A549 (cell line): ENCODE measurements around the gene PSMD13. TPM values are rescaled to one million over a fixed set of nuclear protein-coding genes. Genes with fewer than 3 reads are reported as not detected.

Experiments used
- ATAC-seq, 2 experiments: fragments of 200-7000 bp in 1 of 2; fragments of >200 bp in 1 of 2; cut with Nextera tagmentation in 1 of 2; cut with Tn5 transposase in 1 of 2; 3 replicates each; pipeline versions ENCODE4 v1.8.0 to v1.9.1; 2018 to 2020; ENCODE audit warnings: mild to moderate bottlenecking in 1 of 2, moderate library complexity in 1 of 2
- CTCF ChIA-PET: fragments of 300-600 bp; sonication (Branson Sonifier 250); formaldehyde crosslinking; extraction: SDS; loops from one replicate; lab custom pipeline; 2021; ENCODE audit warnings: antibody characterized with exemption, inconsistent platforms; lab: Yijun Ruan, JAX
- POLR2A ChIA-PET: fragments of 350-600 bp; formaldehyde crosslinking; extraction: SDS; loops from one replicate; lab custom pipeline; 2021; ENCODE audit warnings: antibody characterized with exemption, inconsistent platforms; lab: Yijun Ruan, JAX
- DNase-seq, 2 experiments: peaks; one replicate each; pipeline versions ENCODE4 v3.0.0 to v3.0.0-alpha.2; 2011 to 2016; ENCODE audit warnings: low read depth in 1 of 2, low spot score in 1 of 2
- FAIRE-seq: peaks from 2 replicates; lab custom pipeline; 2011; peaks lifted over from hg19 to GRCh38; lab: Jason Lieb, UNC
- H3K27ac ChIP-seq, 2 experiments: fragments of >200 bp; sonication (Bioruptor Twin); formaldehyde crosslinking; 3 replicates each; pipeline ENCODE4 v1.5.1; 2016 to 2017
- H3K4me1 ChIP-seq: fragments of >200 bp; sonication (Bioruptor Twin); formaldehyde crosslinking; 3 replicates; pipeline ENCODE4 v1.6.1; 2016
- H3K4me2 ChIP-seq: fragments of >200 bp; sonication (Bioruptor Twin); formaldehyde crosslinking; 3 replicates; pipeline ENCODE4 v1.6.1; 2016
- H3K4me3 ChIP-seq: fragments of >200 bp; sonication (Bioruptor Twin); formaldehyde crosslinking; 3 replicates; pipeline ENCODE4 v1.5.1; 2016
- H3K9me3 ChIP-seq: fragments of >200 bp; sonication (Bioruptor Twin); formaldehyde crosslinking; 3 replicates; pipeline ENCODE4 v1.6.1; 2016
- CEBPB ChIP-seq, 2 experiments: fragments of >200 bp in 1 of 2; sonication (Bioruptor Twin) in 1 of 2; formaldehyde crosslinking in 1 of 2; IDR thresholded peaks; 2 replicates each; pipeline ENCODE4 v1.6.1; 2012 to 2016
- EHF ChIP-seq: fragments of 250-450 bp; sonication (Bioruptor Pico); IDR thresholded peaks from 2 replicates; pipeline ENCODE4 v1.5.0; 2020; ENCODE audit warnings: mild to moderate bottlenecking
- ESRRA ChIP-seq: fragments of 150-350 bp; IDR thresholded peaks from 2 replicates; pipeline ENCODE4 v1.6.1; 2014; ENCODE audit warnings: mild to moderate bottlenecking, low read length, borderline replicate concordance
- FOSB ChIP-seq: fragments of 250-450 bp; sonication (Bioruptor Pico); IDR thresholded peaks from 2 replicates; pipeline ENCODE4 v1.5.0; 2020; ENCODE audit warnings: mild to moderate bottlenecking, moderate library complexity
- FOSL2 ChIP-seq, 2 experiments: fragments of 450-650 bp in 1 of 2; fragments of >200 bp in 1 of 2; sonication (Bioruptor Twin) in 1 of 2; formaldehyde crosslinking; IDR thresholded peaks; 2 replicates each; pipeline versions ENCODE4 v1.5.0 to v1.6.1; 2016 to 2020; ENCODE audit warnings: mild to moderate bottlenecking in 1 of 2, moderate library complexity in 1 of 2
- FOXS1 ChIP-seq: fragments of 250-450 bp; sonication (Bioruptor Pico); IDR thresholded peaks from 2 replicates; pipeline ENCODE4 v1.5.0; 2020; ENCODE audit warnings: mild to moderate bottlenecking, moderate library complexity
- HEYL ChIP-seq: fragments of 250-450 bp; sonication (Bioruptor Pico); IDR thresholded peaks from 2 replicates; pipeline ENCODE4 v1.8.0; 2021; ENCODE audit warnings: mild to moderate bottlenecking, moderate library complexity
- HOXA7 ChIP-seq: fragments of 250-450 bp; sonication (Bioruptor Pico); IDR thresholded peaks from 2 replicates; pipeline ENCODE4 v1.5.0; 2020; ENCODE audit warnings: mild to moderate bottlenecking, moderate library complexity
- JUN ChIP-seq, 2 experiments: fragments of >200 bp; sonication (Bioruptor Twin); formaldehyde crosslinking; IDR thresholded peaks; 2 replicates in 1 of 2; 3 replicates in 1 of 2; pipeline ENCODE4 v1.6.1; 2016 to 2017
- JUNB ChIP-seq: fragments of >200 bp; sonication (Bioruptor Twin); formaldehyde crosslinking; IDR thresholded peaks from 2 replicates; pipeline ENCODE4 v1.6.1; 2016
- NFE2L2 ChIP-seq: fragments of 150-350 bp; conservative IDR thresholded peaks from 2 replicates; pipeline ENCODE4 v1.6.1; 2014; ENCODE audit warnings: low read length
- POLR2AphosphoS2 ChIP-seq: conservative IDR thresholded peaks from 2 replicates; pipeline ENCODE4 v1.6.1; 2012; ENCODE audit warnings: low read length, improper control_type of control experiment, inconsistent platforms
- RAD21 ChIP-seq, 2 experiments: fragments of >200 bp in 1 of 2; sonication (Bioruptor Twin) in 1 of 2; formaldehyde crosslinking in 1 of 2; IDR thresholded peaks in 1 of 2; conservative IDR thresholded peaks in 1 of 2; 2 replicates in 1 of 2; 3 replicates in 1 of 2; pipeline ENCODE4 v1.6.1; 2012 to 2018; ENCODE audit warnings: inconsistent platforms in 1 of 2
- SREBF2 ChIP-seq: fragments of 450-650 bp; IDR thresholded peaks from 2 replicates; pipeline ENCODE4 v1.6.1; 2014; ENCODE audit warnings: mild to moderate bottlenecking, moderate library complexity
- USF2 ChIP-seq: fragments of 450-650 bp; IDR thresholded peaks from 2 replicates; pipeline ENCODE4 v1.6.1; 2014; ENCODE audit warnings: antibody characterized with exemption
- WGBS: methylation state at CpG from one replicate; pipeline ENCODE4 v1.1.6; 2017; ENCODE audit errors: missing lambda C conversion rate; 5-methylcytosine and 5-hydroxymethylcytosine counted together
- polyA plus RNA-seq, 4 experiments: library from polyadenylated mRNA; depleted of rRNA in 3 of 4; stranded (reverse); fragments of >200 nt; fragmentation: RNase III in 1 of 4; extraction: RNeasy Plus Mini Kit Qiagen cat#74134 plus additional on column Dnase treatment in 1 of 4; gene quantifications; 2 replicates in 3 of 4; 3 replicates in 1 of 4; pipeline ENCODE4 v1.2.3, GENCODE V29; 2011 to 2017
- TF ChIP-seq, protein P1 (sequence below): fragments of 200-600 bp; sonication (generic); IDR thresholded peaks from 2 replicates; pipeline ENCODE4 v1.6.1; 2016; ENCODE audit warnings: antibody characterized with exemption, mild to moderate bottlenecking, moderate library complexity

The PSMD13 gene
- polyA plus RNA-seq, 2 of the 4 experiments (the other 2 are of a cell fraction) = 153 to 198 TPM

- H3K27ac ChIP-seq = no peak overlapping the region
- WGBS = 89% methylated on average over 4 of the region's 4 CpGs
- ATAC-seq (peak; percentile 20 to 42; a peak in 5 of 6 replicates), FAIRE-seq (no peak), DNase-seq (no peak)
- no peak overlapping the region for H3K4me3 ChIP-seq
- CTCF ChIA-PET = interaction anchor here (1.0 to 2.2 kb wide), 5 partner anchors 9 to 233 kb away, joined by 3 to 9 read pairs (median 3); partner anchors contain the start of gene PSMD13
- no peak overlapping the region for H3K4me2 ChIP-seq
- POLR2A ChIA-PET = interaction anchor here (2.9 kb wide), 1 partner anchor 8 kb away, joined by 18 read pairs; the partner anchor contains the start of genes BET1L and RIC8A
- no peak for TF ChIP-seq USF2
- TF ChIP-seq FOSB (CRISPR knock-in tag) = no peak
- 0 out of 2 replicates have a peak, but pooled peaks have one; percentile 36 for TF ChIP-seq HOXA7 (CRISPR knock-in tag)
- no peak for TF ChIP-seq ESRRA
- 0 out of 5 replicates have a peak, but pooled peaks of 1 of the 2 experiments have one; percentile 22 for TF ChIP-seq JUN (IDR thresholded peaks at IDR 0.05)
- peaks cover 3% of the 10 kb centered on the region; the same call in 2 of the 3 replicates for H3K4me1 ChIP-seq
- H3K9me3 ChIP-seq = no peaks in the 10 kb centered on the region
These were observed 21.2 kb upstream of the PSMD13 start for GRCh38 chr11:215581-216037.

DNA sequence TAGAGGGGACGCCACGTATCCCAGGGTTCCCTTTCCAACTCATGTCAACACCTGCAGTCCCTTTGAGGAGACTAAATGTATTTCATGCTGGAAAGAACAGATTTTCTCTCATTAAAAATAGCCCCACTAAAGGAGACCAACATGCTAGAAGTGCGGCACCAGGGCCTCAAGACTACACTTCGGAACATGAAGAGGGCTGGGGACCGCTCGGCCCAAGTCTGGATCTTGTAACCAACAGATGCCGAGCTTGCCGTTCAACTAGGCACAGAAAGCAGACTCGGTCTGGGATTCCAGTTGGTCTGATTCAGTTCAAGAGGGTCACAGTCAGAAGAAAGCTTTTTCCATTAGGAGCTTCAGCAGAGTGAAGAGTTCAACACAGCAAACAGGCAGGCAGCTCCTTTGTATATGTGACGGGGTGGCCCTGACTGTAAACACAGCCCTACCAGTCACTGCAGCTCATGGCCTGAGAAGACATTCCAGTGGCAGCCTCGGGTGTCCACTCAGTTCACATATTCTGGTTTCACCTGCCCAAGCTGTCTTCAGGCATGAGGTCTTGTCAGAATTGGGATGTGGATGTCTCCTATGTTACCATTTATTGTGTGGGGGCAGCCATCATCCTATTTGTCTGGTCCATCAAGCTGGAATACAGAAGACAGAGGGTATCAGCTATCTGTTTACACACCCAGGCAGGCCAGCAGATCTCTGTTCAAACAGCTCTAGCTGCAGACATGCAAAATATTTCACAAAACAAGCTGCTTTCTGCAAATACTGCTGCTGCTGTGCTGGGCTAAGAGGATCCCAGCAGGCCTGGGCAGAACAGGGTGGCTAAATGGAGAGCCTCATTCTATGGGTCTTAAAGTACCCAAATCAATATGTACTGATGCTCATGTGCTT is 20.4 kb upstream of the PSMD13 start:
- no peak for FAIRE-seq
- POLR2A ChIA-PET = interaction anchor here (0.9 to 2.9 kb wide), 2 partner anchors 9 to 232 kb away, joined by 3 to 18 read pairs; partner anchors contain the start of genes BET1L and RIC8A

GRCh38 chr11:217704-218103 is 19.1 kb upstream of the PSMD13 start:
- ChIA-PET POLR2A (interaction anchor here (2.9 kb wide), 1 partner anchor 10 kb away, joined by 18 read pairs; the partner anchor contains the start of genes BET1L and RIC8A), CTCF (interaction anchor here (0.8 to 1.0 kb wide), 2 partner anchors 9 to 87 kb away, joined by 3 read pairs; no protein-coding TSS in a partner anchor)
- Histone ChIP-seq H3K9me3 (no peaks in the 10 kb centered on the region), H3K4me3 (no peak overlapping the region), H3K27ac (no peak overlapping the region), H3K4me2 (no peak overlapping the region), H3K4me1 (no peaks in the 10 kb centered on the region)
- ATAC-seq = no peak
- no peak for DNase-seq
- 94% methylated on average over 3 of the region's 3 CpGs for WGBS
- TF ChIP-seq FOSL2 (IDR thresholded peaks at IDR 0.05) = no peak
- no peak for TF ChIP-seq FOSL2 (CRISPR knock-in tag; IDR thresholded peaks at IDR 0.05)
- no peak for TF ChIP-seq RAD21 (conservative IDR thresholded peaks at IDR 0.05 in 1 of 2, IDR thresholded peaks at IDR 0.05 in 1 of 2)
- no peak for TF ChIP-seq EHF (CRISPR knock-in tag)
- TF ChIP-seq HOXA7 (CRISPR knock-in tag) = no peak
- TF ChIP-seq, protein P1, sequence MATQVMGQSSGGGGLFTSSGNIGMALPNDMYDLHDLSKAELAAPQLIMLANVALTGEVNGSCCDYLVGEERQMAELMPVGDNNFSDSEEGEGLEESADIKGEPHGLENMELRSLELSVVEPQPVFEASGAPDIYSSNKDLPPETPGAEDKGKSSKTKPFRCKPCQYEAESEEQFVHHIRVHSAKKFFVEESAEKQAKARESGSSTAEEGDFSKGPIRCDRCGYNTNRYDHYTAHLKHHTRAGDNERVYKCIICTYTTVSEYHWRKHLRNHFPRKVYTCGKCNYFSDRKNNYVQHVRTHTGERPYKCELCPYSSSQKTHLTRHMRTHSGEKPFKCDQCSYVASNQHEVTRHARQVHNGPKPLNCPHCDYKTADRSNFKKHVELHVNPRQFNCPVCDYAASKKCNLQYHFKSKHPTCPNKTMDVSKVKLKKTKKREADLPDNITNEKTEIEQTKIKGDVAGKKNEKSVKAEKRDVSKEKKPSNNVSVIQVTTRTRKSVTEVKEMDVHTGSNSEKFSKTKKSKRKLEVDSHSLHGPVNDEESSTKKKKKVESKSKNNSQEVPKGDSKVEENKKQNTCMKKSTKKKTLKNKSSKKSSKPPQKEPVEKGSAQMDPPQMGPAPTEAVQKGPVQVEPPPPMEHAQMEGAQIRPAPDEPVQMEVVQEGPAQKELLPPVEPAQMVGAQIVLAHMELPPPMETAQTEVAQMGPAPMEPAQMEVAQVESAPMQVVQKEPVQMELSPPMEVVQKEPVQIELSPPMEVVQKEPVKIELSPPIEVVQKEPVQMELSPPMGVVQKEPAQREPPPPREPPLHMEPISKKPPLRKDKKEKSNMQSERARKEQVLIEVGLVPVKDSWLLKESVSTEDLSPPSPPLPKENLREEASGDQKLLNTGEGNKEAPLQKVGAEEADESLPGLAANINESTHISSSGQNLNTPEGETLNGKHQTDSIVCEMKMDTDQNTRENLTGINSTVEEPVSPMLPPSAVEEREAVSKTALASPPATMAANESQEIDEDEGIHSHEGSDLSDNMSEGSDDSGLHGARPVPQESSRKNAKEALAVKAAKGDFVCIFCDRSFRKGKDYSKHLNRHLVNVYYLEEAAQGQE = no peak
- TF ChIP-seq NFE2L2 = no peak
- TF ChIP-seq SREBF2 = no peak
- no peak for TF ChIP-seq CEBPB (IDR thresholded peaks at IDR 0.05)
- FAIRE-seq = no peak

More for the DNA sequence above, 20.4 kb upstream of the PSMD13 start:
- Histone ChIP-seq H3K4me3 (no peak overlapping the region), H3K27ac (no peak overlapping the region), H3K9me3 (no peaks in the 10 kb centered on the region), H3K4me1 (no peaks in the 10 kb centered on the region), H3K4me2 (no peak overlapping the region)
- TF ChIP-seq HEYL (CRISPR knock-in tag) = no peak
- TF ChIP-seq POLR2AphosphoS2 = 0 out of 2 replicates have a peak, but pooled peaks have one; percentile 24
- no peak for TF ChIP-seq FOXS1
- TF ChIP-seq JUNB = no peak
- 94% methylated on average over 11 of the region's 11 CpGs for WGBS
- peak in 1 of 2 experiments; percentile 20; a peak in 1 of 6 replicates for ATAC-seq
- no peak for DNase-seq
- CTCF ChIA-PET = interaction anchor here (0.6 to 2.2 kb wide), 6 partner anchors 8 to 233 kb away, joined by 3 to 9 read pairs (median 3); partner anchors contain the start of gene PSMD13
